Muscle layer of colon (tissue), 2 donors: Measurements from ENCODE around the gene NFAT5.
"Not testable (repeated sequence)": the region's sequence is repeated elsewhere in the genome, so short reads cannot be mapped to it uniquely, and the experiment has no call there.

ENCODE experiments used
- H3K27ac ChIP-seq: one replicate; pipeline ENCODE4 v1.7.0; 2013; ENCODE audit warnings: low read depth, mild to moderate bottlenecking, low read length, moderate library complexity
- H3K27me3 ChIP-seq, 2 donors: one replicate each; pipeline ENCODE4 v1.7.0; 2013; ENCODE audit warnings: low read length in 2 of 2, mild to moderate bottlenecking in 2 of 2; ENCODE audit not compliant: insufficient read depth in 2 of 2, control insufficient read depth in 1 of 2
- H3K36me3 ChIP-seq: one replicate; pipeline ENCODE4 v1.7.0; 2013; ENCODE audit warnings: mild to moderate bottlenecking, low read length; ENCODE audit not compliant: insufficient read depth
- H3K4me1 ChIP-seq: one replicate; pipeline ENCODE4 v1.7.0; 2013; ENCODE audit warnings: mild to moderate bottlenecking, low read length; ENCODE audit not compliant: insufficient read depth
- H3K4me3 ChIP-seq, 2 donors: one replicate each; pipeline ENCODE4 v1.7.0; 2013; ENCODE audit warnings: low read length in 2 of 2, low read depth in 1 of 2, mild to moderate bottlenecking in 1 of 2, moderate library complexity in 1 of 2
- H3K9ac ChIP-seq: one replicate; pipeline ENCODE4 v1.7.0; 2013; ENCODE audit warnings: low read length
- H3K9me3 ChIP-seq: one replicate; pipeline ENCODE4 v1.7.0; 2013; ENCODE audit warnings: mild to moderate bottlenecking, low read length
- donor health status: abdominal sarcoma.
- donor health status: Adenocarcinoma of cecum.

Gene NFAT5

GRCh38 chr16:69555867-69556266, 9.9 kb upstream of the NFAT5 start:
- Histone ChIP-seq H3K9me3 (no peaks in the 10 kb centered on the region), H3K36me3 (no peaks in the 10 kb centered on the region), H3K4me1 (no peaks in the 10 kb centered on the region), H3K27me3 (no peaks in the 10 kb centered on the region), H3K9ac (no peak overlapping the region), H3K4me3 (no peak overlapping the region), H3K27ac (no peak overlapping the region)

GRCh38 chr16:69559164-69559563, 6.6 kb upstream of the NFAT5 start:
- peaks cover 1% of the 10 kb centered on the region for H3K4me1 ChIP-seq
- H3K27ac ChIP-seq, result no peak overlapping the region
- no peaks in the 10 kb centered on the region for H3K27me3 ChIP-seq
- no peaks in the 10 kb centered on the region for H3K36me3 ChIP-seq
- H3K9ac ChIP-seq, result no peak overlapping the region
- no peaks in the 10 kb centered on the region for H3K9me3 ChIP-seq
- H3K4me3 ChIP-seq, result no peak overlapping the region

GRCh38 chr16:69561367-69561766, 4.4 kb upstream of the NFAT5 start:
- not testable (repeated sequence) for H3K27me3 ChIP-seq

GRCh38 chr16:69561901-69562300, 3.9 kb upstream of the NFAT5 start:
- no peaks in the 10 kb centered on the region for H3K27me3 ChIP-seq
- H3K27ac ChIP-seq, result no peak overlapping the region
- H3K4me3 ChIP-seq, result no peak overlapping the region
- no peak overlapping the region for H3K9ac ChIP-seq
- H3K4me1 ChIP-seq, result peaks cover 4% of the 10 kb centered on the region
- no peaks in the 10 kb centered on the region for H3K36me3 ChIP-seq
- no peaks in the 10 kb centered on the region for H3K9me3 ChIP-seq

More at GRCh38 chr16:69561367-69561766, 4.4 kb upstream of the NFAT5 start:
- not testable (repeated sequence) for H3K4me3 ChIP-seq, H3K27ac ChIP-seq, H3K9ac ChIP-seq, H3K4me1 ChIP-seq, H3K36me3 ChIP-seq, H3K9me3 ChIP-seq

- Histone ChIP-seq H3K4me3 (no peak overlapping the region), H3K36me3 (no peaks in the 10 kb centered on the region), H3K9me3 (no peaks in the 10 kb centered on the region), H3K4me1 (peaks cover 9% of the 10 kb centered on the region), H3K9ac (no peak overlapping the region), H3K27me3 (no peaks in the 10 kb centered on the region), H3K27ac (no peak overlapping the region)
These were observed 3.0 kb upstream of the NFAT5 start for GRCh38 chr16:69562813-69563212.

GRCh38 chr16:69563605-69564580, 1.9 kb upstream of the NFAT5 start:
- Histone ChIP-seq H3K36me3 (no peaks in the 10 kb centered on the region), H3K9ac (no peak overlapping the region)

GRCh38 chr16:69564845-69565670, 708 bp upstream of the NFAT5 start:
- Histone ChIP-seq H3K27me3 (no peaks in the 10 kb centered on the region), H3K4me3 (peak overlapping the region; percentile 40 to 74), H3K9me3 (no peaks in the 10 kb centered on the region), H3K4me1 (peaks cover 25% of the 10 kb centered on the region), H3K27ac (peak overlapping the region; percentile 90), H3K36me3 (no peaks in the 10 kb centered on the region), H3K9ac (peak overlapping the region; percentile 13)

More at GRCh38 chr16:69563605-69564580, 1.9 kb upstream of the NFAT5 start:
- Histone ChIP-seq H3K4me1 (peaks cover 17% of the 10 kb centered on the region), H3K9me3 (no peaks in the 10 kb centered on the region), H3K27me3 (no peaks in the 10 kb centered on the region), H3K27ac (no peak overlapping the region), H3K4me3 (no peak overlapping the region)

- H3K27me3 ChIP-seq, result no peaks in the 10 kb centered on the region
- H3K4me1 ChIP-seq, result peaks cover 28% of the 10 kb centered on the region
- H3K36me3 ChIP-seq, result no peaks in the 10 kb centered on the region
- peak overlapping the region; percentile 86 to 100 for H3K4me3 ChIP-seq
- peak overlapping the region; percentile 94 for H3K27ac ChIP-seq
- H3K9me3 ChIP-seq, result no peaks in the 10 kb centered on the region
- peak overlapping the region; percentile 95 for H3K9ac ChIP-seq
These were observed 644 bp downstream of the NFAT5 start for GRCh38 chr16:69566240-69566980.

- Histone ChIP-seq H3K4me3 (peak overlapping the region; percentile 86 to 100), H3K9ac (peak overlapping the region; percentile 95), H3K27ac (peak overlapping the region; percentile 94), H3K4me1 (peaks cover 28% of the 10 kb centered on the region), H3K9me3 (no peaks in the 10 kb centered on the region), H3K36me3 (no peaks in the 10 kb centered on the region), H3K27me3 (no peaks in the 10 kb centered on the region)
These were observed 1.4 kb downstream of the NFAT5 start for GRCh38 chr16:69566981-69567680.

- H3K9ac ChIP-seq, result no peak overlapping the region
- no peak overlapping the region for H3K4me3 ChIP-seq
- peaks cover 28% of the 10 kb centered on the region for H3K4me1 ChIP-seq
- no peaks in the 10 kb centered on the region for H3K9me3 ChIP-seq
- no peaks in the 10 kb centered on the region for H3K36me3 ChIP-seq
- peak overlapping the region; percentile 34 for H3K27ac ChIP-seq
- H3K27me3 ChIP-seq, result no peaks in the 10 kb centered on the region
These were observed 2.9 kb downstream of the NFAT5 start for GRCh38 chr16:69568676-69569075.
